ENCODE data around the gene SPA17. TPM values are rescaled to one million over a fixed set of nuclear protein-coding genes. Genes with fewer than 3 reads are reported as not detected.
A peak's percentile ranks its signal among the peaks of the same experiment; 100 is the strongest.

SPA17 gene
- total RNA-seq, 1 donor from 2014 or later = 2.6 TPM

DNA sequence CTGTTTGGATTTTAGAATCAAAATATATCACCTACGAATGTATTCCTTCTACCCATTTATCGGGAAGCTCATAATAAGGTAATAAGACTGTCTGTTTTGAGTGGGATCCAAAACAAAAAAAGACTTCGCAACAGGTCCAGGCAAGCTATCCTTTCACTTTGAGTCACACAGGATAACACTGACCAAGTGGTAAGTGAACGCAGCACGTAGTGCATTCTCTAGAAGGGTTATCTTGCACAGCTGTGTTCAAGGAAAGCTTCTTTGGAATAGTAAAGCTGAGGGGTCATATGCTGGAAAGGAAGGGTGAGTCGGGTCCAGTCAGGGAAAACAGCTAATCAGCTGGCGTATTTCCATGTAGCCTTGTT, 43.7 kb downstream of the SPA17 start:
- peak; percentile 37 for ATAC-seq
- intact Hi-C loops (cut with DNase I) = loop anchor here (5.0 kb wide), 1 partner anchor 40 kb away; no protein-coding TSS in a partner anchor
- no peak for DNase-seq (ENCODE audit: missing footprints)

DNA sequence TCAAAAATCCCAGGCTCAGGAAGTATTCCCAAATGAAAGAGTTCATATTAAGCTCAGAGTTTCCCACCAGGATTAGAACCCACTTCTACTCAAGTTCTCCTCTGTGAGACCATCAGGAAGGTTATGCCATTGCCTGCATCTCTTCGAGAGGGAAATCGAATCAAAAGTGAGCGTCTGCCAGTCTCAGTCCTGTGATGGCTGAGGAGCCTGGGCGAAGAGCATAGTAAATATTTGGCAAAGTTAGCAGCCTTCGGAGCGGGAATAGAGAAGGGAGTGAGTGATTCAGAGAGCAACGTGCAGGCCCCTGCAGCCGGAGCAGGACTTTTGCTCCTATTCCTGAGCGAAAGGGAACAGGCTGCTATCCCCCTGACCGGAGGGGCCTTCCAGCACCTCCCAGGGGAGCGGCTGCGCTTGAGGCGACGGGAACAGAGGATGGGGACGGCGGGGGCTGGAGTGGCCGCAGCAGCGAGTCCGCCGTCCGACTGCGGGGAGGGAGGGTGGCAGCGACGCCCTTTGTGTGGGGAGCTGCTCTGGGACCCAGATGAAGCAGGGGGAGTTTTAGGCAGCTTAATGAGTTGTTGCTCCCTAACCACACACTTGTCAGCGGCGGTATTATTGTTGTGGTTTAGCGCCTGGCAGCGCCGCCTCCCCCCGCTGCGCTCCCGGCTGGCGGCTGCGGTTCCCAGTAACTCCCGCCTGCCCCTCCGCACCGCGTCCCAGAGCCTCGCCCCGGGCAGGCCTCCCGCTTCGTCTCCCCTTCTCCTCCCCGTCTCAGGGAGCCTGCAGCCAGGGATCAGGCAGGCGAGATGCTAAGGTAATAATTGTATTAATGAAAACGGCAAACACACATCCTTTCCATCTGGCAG, 44.3 kb downstream of the SPA17 start:
- intact Hi-C loops (cut with DNase I) = loop anchor here (5.0 kb wide), 1 partner anchor 41 kb away; no protein-coding TSS in a partner anchor
- ATAC-seq = peak; percentile 57
- no peak for DNase-seq (ENCODE audit: missing footprints)

DNA sequence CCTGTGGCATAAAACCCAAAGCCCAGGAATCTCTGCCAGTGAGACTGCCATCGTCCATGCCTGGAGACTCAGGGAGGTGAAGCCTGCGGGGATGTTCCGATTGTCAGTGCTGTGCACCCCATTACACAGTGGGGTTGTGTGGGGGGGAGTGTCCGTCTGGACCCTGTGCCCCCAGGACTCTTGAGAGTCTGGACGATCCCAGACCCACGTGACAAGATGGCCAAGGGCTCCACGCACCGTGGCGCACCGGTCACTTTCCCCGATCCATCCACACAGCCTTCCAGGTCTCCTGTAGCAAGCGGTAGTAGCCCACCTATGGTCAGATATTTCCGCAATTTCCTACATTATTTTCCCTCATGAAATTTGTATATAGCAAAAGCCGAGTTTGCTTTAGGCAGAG, 45.1 kb downstream of the SPA17 start:
- ATAC-seq (no peak), DNase-seq (ENCODE audit: missing footprints) (no peak)
- intact Hi-C loops (cut with DNase I) = loop anchor here (5.0 kb wide), 1 partner anchor 42 kb away; no protein-coding TSS in a partner anchor

DNA sequence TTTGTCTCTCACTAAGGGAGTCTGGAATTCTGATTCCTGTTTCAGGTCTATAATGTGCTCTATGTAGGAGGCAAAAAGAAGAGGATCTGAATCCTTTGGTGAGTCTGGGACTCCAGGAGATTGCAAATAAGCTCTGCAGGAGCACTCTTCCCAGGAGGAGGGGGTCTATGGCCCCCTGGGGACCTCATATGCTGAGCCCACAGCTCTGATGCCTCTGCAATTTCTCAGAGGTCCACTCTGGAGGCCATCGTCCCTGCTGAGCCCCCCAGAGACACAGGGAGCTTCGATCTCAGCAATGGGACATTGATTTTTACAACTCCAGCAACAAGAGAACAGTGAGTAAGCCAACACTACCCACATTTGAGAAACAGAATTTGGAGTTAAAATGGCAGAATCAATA, 45.8 kb downstream of the SPA17 start:
- intact Hi-C loops (cut with DNase I) = loop anchor here (5.0 kb wide), 1 partner anchor 42 kb away; no protein-coding TSS in a partner anchor
- ATAC-seq (no peak), DNase-seq (ENCODE audit: missing footprints) (no peak)

DNA sequence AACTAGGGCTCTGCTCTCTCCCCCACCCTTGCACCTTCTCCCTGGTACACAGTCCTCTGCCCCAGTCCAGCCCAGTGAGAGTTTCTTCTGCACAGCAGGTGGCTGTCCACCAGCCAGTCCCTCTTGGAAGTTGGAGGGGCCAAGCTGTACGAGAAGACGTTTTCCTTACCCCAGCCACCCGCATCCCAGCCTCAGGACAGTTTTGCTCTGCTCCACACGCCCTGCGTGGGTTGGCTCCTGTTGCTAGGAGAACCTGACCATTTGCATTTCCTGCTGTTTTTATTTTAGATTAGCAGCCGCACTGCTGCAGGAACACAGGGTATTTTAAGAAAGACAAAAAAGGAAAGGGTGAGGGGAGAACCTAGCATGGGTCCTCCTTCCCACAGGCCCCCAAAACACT, 48.5 kb downstream of the SPA17 start:
- intact Hi-C loops (cut with DNase I) = no loop called here
- no peak for DNase-seq (ENCODE audit: missing footprints)

DNA sequence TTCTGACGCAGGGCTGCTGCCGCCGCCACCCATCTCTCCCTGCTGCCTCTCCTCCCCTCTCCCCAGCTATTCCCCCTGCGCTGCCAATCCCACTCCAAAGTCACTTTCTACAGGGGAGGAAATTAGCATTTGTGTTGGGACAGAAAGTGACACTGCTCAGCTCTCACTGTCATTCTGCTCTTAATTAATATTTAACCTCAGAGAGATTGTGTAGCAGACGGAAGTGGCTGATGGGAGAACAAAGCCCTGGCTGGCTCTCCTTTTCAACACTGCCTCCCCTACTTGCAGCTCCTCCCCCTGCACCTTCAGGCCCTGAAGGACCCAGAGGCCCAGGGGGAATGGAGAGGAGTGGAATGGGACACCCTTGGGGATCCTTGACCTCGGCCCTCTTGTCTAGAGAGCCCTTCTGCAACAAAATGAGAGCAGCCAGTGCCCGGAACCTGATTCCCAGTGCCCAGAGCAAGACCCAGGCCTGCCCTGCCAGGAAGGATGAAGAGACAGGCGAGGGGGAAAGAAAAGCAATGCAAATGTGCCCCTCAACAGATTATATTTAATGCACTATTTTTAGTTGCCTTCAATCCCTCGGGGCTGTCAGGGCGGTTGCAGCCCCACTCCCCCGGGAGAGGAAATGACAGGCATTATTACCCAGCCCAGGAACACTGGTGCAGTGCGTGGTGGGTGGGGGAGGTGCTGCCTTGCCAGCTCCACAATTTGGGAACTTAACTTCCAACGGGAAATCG, 51.4 kb downstream of the SPA17 start:
- intact Hi-C loops (cut with DNase I) = no loop called here
- ATAC-seq (no peak), DNase-seq (ENCODE audit: missing footprints) (no peak)

More for the DNA sequence above, 48.5 kb downstream of the SPA17 start:
- no peak for ATAC-seq

DNA sequence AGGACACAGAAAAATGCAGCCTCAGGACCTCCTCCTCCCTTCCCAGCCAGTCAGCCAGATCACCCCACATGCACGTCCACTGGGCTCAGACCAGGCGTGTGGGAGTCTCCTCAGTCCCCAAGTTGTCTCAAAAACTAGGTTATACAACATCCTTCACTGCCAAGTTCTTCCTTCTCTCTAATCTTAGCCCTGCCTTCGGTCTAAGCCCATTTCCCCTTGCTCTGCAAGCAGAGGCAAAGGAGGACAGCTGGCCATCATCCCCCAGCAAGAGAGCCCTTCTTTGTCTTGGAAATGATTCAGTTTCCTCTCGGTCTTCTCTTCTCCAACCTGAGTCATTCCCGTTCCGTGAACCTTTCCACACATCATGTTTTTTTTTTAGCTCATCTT, 52.0 kb downstream of the SPA17 start:
- ATAC-seq (no peak), DNase-seq (ENCODE audit: missing footprints) (no peak)
- intact Hi-C loops (cut with DNase I) = no loop called here

DNA sequence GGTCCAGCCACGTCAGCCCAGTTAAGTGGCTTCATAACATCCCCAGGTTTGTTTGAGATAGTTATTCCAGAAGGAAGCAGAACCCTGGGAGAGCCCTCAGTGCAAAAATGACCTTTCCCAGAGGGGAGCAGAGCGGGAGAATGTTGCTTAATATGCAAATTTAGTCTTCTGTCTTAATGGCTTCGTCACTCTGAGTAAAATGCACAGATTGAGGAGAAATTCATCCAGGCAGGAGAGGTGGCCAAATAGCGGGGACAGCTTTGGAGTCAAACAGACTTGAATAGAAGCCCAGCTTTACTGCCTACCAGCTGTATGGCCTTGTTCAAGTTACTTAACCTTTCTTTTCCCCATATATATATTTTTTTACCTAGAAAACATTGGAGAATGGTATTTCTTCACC, 53.8 kb downstream of the SPA17 start:
- no peak for ATAC-seq
- intact Hi-C loops (cut with DNase I) = no loop called here

DNA sequence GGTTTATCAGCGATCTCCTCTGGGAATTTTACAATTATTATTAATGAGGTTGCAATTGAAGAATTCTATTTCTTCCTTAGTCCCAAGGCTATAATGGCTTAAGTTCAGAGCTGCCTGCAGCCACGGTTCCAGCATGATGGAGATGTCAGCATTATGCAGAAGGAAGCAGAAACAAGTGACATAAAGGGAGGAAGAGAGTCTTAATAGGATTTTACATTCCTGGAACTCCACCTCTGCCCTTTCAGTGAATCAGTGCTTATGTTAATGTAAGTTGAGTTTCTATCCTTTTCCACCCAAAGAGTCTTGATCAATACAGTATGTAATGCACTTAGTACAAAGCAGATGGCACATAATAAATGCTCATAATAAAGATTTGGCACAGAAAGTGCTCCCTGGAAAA, 54.4 kb downstream of the SPA17 start:
- intact Hi-C loops (cut with DNase I) = no loop called here
- ATAC-seq (no peak), DNase-seq (ENCODE audit: missing footprints) (no peak)

More for the DNA sequence above, 53.8 kb downstream of the SPA17 start:
- no peak for DNase-seq (ENCODE audit: missing footprints)

DNA sequence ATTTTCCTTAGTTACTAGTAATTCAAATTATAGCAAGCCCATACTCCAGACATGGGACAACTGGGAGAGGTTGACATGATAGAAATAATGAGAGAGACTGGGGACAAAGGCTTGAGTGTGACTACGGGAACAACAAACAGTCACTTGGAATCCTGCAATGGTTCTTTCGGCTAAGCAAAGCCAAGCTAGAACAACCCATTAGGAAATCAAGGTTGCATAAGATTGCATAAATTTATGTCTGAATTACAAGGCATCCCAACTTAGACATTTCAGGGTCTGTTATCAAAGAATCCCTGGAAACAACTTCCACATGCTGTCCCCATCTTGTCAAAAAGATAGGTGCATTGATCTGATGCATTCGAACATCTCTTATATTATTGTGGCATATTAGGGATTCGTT, 55.9 kb downstream of the SPA17 start:
- ATAC-seq (no peak), DNase-seq (ENCODE audit: missing footprints) (no peak)
- intact Hi-C loops (cut with DNase I) = no loop called here

DNA sequence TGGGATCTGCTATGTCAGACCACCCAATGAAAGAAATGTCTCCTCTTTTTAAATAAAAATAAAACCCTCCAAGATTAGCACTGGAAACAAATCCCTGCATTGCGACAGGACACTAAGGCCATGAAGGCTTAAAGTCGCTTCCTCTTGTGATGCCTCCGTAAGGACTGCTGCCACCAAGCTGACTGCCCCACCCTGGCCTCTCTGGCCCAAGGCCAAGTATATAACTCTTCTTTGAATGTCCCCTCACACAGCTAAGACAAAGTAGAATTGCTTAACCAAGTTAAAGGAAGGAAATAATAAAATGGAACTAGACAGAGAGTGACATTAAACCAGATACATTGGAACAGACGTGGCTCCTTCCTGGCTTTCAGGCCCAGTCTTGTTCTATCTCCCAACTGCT, 58.5 kb downstream of the SPA17 start:
- intact Hi-C loops (cut with DNase I) = no loop called here
- DNase-seq (ENCODE audit: missing footprints) = no peak
- peak; percentile 74 for ATAC-seq

DNA sequence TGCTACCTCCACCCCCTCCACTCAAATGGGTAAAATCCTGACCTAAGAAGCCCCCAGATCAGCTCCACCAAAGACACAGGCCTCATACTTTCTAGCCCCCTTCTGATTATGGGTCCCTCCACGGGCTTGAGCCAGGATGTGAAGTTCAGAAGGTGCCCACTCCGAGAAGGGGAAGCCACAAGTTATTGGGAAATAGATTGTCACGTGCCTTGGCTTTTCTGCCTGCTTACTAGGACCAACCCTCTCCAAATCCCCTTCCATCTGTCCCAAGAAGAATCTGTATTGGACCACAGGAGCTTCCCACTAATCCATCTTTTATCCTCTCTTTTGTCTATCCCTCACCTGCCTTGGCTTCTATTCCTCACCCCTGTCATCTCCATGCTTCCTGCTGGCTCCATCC, 63.0 kb downstream of the SPA17 start:
- DNase-seq (ENCODE audit: missing footprints) (no peak), ATAC-seq (no peak)
- intact Hi-C loops (cut with DNase I) = no loop called here

DNA sequence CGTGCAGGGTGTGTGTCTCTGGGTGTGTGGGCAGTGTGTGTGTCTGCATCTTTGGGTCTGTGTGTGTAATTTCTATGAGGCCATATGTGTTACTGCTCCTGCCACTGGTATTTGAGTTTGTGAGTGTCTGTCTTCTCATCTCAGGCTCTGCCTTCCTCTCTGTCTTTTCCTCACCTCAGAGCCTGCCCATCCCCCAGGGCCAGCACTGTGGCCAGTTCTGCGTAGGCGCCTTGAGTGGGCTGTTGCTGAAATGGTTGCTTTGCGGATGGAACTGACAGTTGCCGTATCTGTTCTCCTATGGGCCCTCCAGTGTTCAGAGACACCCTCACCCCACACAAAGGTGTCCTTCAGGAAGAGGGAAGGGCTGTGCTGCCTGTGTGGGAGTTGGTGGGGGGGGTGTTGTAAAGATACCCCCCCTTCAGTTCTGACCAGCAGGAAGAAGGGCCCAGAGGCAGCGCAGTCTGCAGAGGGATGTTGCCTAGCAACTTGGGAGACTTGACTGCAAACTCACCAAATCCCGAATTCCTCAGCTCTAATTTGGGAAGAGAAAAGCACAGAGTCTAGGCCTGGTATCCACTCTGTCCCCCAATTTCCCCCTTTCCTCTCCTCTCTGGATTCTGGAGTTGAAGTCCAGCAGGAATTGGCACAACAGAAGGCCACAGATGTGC, 64.1 kb downstream of the SPA17 start:
- ATAC-seq (no peak), DNase-seq (ENCODE audit: missing footprints) (no peak)
- intact Hi-C loops (cut with DNase I) = no loop called here

DNA sequence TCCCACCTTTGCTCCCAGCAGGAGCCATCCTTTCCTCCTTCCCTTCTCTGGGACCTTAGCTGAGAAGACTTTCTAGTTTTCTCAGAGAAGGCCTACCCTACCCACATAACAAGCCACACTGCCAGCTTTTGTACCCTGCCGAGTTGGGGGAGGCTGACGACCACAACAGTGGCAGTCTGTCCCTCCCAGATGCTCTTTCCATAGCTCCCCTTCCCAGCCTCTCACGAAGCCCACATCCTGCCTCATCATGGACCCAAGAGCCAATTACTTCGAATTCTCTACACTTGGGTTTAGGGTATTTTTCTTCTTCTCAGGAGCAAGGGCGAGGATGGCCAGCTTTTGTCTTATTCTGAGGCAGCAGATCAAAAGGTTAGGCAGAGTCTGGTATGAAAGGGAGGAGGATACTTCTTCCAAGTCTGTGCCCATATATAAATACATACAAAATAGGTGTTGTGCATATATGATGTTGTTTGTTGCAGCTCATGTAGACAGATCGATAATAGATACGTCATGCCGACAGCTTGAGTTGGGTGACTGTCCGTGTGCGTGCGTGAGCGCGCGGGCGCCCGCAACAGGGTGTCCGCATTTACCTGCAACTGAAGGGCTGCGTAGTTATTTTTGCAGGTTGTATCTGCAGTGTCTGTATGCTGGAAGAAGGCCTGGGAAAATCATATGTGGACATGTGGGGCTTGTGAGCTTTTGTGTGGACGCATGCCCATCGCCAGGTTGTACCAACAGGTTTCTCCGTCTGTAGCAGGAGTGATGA, 65.2 kb downstream of the SPA17 start:
- intact Hi-C loops (cut with DNase I) = no loop called here
- DNase-seq (ENCODE audit: missing footprints) (no peak), ATAC-seq (no peak)

DNA sequence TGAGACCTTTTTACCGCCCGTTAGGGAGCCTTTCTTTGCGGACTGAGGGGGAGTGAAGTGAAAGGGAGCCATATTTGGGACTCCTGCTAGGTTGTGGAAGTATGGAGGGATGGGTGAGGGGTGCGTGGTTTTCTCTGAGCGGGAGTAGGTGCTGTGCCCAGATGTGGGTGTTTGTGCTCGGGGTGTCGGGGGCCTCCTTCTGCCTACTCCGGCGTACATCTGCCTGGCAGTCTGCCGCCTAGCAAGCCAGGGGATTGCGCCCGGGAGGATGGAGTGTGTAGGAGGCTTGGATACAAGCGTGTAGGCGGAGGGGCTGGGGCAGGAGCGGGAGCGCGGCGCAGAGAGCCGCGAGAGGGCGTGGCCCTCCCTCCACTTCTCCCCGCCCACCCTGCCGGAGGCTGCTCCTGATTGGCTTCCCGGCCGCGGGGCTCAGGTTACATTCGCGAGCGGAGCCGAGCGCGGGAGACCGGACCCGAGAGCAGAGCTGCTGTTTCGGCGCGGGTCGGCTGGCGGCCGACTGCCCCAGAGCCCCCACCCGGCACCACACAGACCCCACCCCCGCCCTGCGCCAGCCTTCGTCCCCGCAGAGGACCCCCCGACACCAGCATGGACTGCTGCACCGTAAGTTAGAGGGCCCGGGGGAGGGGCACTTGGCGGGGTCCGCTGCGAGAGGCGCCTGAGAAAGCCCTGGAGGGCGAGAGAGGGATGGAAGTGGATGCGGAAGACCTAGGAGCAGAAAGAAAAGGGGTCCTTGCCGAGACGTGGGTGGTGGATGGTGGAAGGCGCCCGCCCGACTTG, 66.0 kb downstream of the SPA17 start, which contains the start of gene NRGN:
Gene NRGN (plus strand): TSS at position 464 of the 798 bp plus-strand sequence. CDS start 143 bp downstream, at position 607.
- ATAC-seq (peak; percentile 99), DNase-seq (ENCODE audit: missing footprints) (peak; percentile 95)
- intact Hi-C loops (cut with DNase I) = no loop called here

DNA sequence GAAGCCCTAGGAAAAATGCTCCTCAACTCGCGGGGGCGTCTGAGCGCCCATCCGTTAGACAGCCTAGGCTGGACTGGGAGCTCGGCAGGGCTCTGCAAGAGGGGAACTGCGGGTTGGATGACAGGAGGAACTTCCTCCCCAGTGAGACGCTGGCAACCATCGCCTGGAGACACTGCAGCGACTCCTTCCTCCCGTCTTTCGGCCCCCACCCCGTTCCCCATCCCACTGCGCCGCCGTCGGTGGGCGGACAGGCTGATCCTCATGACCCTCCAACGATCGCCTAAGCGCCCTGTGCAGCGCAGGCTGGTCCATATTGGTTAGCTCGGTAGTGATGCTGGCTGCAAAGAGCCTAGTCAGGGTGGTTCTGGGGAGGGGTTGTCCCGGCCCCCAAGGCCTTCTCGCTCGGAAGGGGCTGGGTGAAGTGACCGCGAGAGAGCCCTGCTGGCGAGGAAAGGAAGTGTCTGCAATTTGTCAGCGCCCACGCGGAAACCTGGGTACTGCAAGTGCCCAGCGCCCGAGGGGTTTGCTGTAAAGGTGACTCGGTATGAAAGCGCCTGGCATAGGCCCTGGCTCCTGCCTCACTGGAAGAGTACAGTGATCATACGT, 66.7 kb downstream of the SPA17 start:
- intact Hi-C loops (cut with DNase I) = no loop called here
- peak; percentile 81 for DNase-seq (ENCODE audit: missing footprints)
- peak; percentile 49 for ATAC-seq

DNA sequence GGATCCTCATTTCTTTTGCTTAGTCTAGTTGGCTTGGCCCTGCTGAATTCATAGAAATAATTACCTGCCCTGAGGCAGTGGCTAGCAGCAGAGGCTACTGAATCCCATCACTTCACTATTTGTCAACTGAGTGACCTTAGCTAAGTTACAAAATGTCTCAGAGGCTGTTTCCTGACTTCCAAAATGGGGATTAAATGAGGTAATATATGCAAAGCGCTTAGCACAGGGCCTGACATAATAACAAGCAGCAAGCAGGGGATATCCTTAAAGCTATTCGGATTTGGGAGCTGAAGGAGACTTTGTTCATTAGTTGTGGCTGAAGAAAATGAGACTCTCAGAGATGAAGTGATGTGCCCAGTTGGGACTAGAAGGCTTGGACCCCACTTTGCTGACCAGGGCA, 68.9 kb downstream of the SPA17 start:
- ATAC-seq (no peak), DNase-seq (ENCODE audit: missing footprints) (no peak)
- intact Hi-C loops (cut with DNase I) = no loop called here

DNA sequence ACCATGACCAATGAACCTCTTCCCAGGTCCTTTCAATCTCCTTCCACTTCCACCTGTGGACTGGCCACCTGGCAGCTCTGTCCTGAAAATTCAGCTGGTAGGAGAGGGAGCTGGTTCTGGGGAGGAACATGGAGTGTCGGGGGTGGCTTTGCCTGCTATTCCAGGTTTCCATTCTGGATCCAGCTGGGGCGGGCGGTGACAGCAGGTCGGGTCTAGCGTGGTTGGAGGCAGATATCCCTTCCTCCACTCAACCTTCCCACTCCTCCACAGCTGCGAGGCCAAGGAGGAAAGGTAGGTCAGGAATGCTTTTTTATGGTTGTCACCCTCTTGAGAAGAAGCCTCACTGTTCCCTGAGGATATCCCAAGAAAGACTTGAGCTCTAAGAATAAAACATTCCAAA, 69.3 kb downstream of the SPA17 start:
- DNase-seq (ENCODE audit: missing footprints) = no peak
- intact Hi-C loops (cut with DNase I) = no loop called here
- no peak for ATAC-seq

Measured in Right ventricle myocardium inferior (tissue), 1 donor.